Endothelial cell of umbilical vein (primary cell): ENCODE results near the gene C16orf74.

Experiments
- CTCF ChIP-seq, 2 donors: IDR thresholded peaks; 1 replicate in 1 of 2; 2 replicates in 1 of 2; pipeline ENCODE4 v1.5.1; 2011; ENCODE audit warnings: low read length in 2 of 2, mild to moderate bottlenecking in 2 of 2, moderate library complexity in 2 of 2, control low read depth in 1 of 2, inconsistent platforms in 1 of 2, low read depth in 1 of 2; ENCODE audit not compliant: insufficient read depth in 1 of 2; ENCODE audit errors: extremely low read depth in 1 of 2
- MAX ChIP-seq: IDR thresholded peaks from 2 replicates; pipeline ENCODE4 v1.6.1; 2011; ENCODE audit not compliant: insufficient read depth, insufficient read length
- POLR2A ChIP-seq: IDR thresholded peaks from 2 replicates; pipeline ENCODE4 v1.6.1; 2012; ENCODE audit warnings: low read depth, mild to moderate bottlenecking, control low read depth, low read length

GRCh38 chr16:85678016-85678415, 72.9 kb downstream of the C16orf74 start:
- no peak for TF ChIP-seq CTCF (IDR thresholded peaks at IDR 0.05; ENCODE audit: extremely low read depth in 1 of 2, insufficient read depth in 1 of 2, low read depth in 1 of 2, low read length in 2 of 2)
- no peak for TF ChIP-seq MAX
- TF ChIP-seq POLR2A, result no peak
